CD14-positive monocyte (primary cell): ENCODE results near the gene NDRG4. TPM values are rescaled to one million over a fixed set of nuclear protein-coding genes. Genes with fewer than 3 reads are reported as not detected.

Experiments
- DNase-seq, 3 donors: peaks; one replicate each; pipeline ENCODE4 v3.0.0-alpha.2; 2011 to 2022
- H2AFZ ChIP-seq: 2 replicates; pipeline ENCODE4 v1.6.0; 2012; ENCODE audit warnings: mild to moderate bottlenecking, low read depth, low read length, inconsistent platforms; ENCODE audit not compliant: insufficient read depth, poor library complexity, severe bottlenecking
- H3K27ac ChIP-seq, 2 donors: 1 replicate in 1 of 2; 2 replicates in 1 of 2; pipeline ENCODE4 v1.5.1; 2012 to 2013; ENCODE audit warnings: low read length in 2 of 2, control low read depth in 1 of 2, inconsistent platforms in 1 of 2, low read depth in 1 of 2, mild to moderate bottlenecking in 1 of 2
- H3K27me3 ChIP-seq, 2 donors: one replicate each; pipeline versions ENCODE4 v1.6.0 to v1.6.1; 2011 to 2013; ENCODE audit warnings: low read length in 2 of 2; ENCODE audit not compliant: control insufficient read depth in 2 of 2, insufficient read depth in 2 of 2
- H3K36me3 ChIP-seq, 2 donors: replicated peaks in 1 of 2; 1 replicate in 1 of 2; 2 replicates in 1 of 2; pipeline versions ENCODE4 v1.5.1 to v1.6.1; 2012 to 2013; ENCODE audit warnings: low read length in 2 of 2, control low read depth in 1 of 2, inconsistent platforms in 1 of 2, mild to moderate bottlenecking in 1 of 2; ENCODE audit not compliant: insufficient read depth in 2 of 2, control insufficient read depth in 1 of 2
- H3K4me1 ChIP-seq, 2 donors: 1 replicate in 1 of 2; 2 replicates in 1 of 2; pipeline versions ENCODE4 v1.5.1 to v1.6.1; 2012 to 2013; ENCODE audit warnings: low read length in 2 of 2, control low read depth in 1 of 2, inconsistent platforms in 1 of 2, mild to moderate bottlenecking in 1 of 2, moderate library complexity in 1 of 2; ENCODE audit not compliant: insufficient read depth in 2 of 2, control insufficient read depth in 1 of 2
- H3K4me2 ChIP-seq: replicated peaks from 2 replicates; pipeline ENCODE3; 2012; ENCODE audit warnings: low read length, moderate library complexity, mild to moderate bottlenecking; ENCODE audit not compliant: poor library complexity, severe bottlenecking; ENCODE audit errors: extremely low read depth
- H3K4me3 ChIP-seq, 3 experiments: fragments of 200-600 bp in 1 of 3; sonication (generic) in 1 of 3; replicated peaks in 1 of 3; 1 replicate in 2 of 3; 2 replicates in 1 of 3; pipeline ENCODE4 v1.5.1; 2011 to 2013; ENCODE audit warnings: low read length in 3 of 3, mild to moderate bottlenecking in 3 of 3, control low read depth in 2 of 3, low read depth in 2 of 3, inconsistent platforms in 1 of 3, moderate library complexity in 1 of 3
- H3K79me2 ChIP-seq: 2 replicates; pipeline ENCODE4 v1.6.0; 2012; ENCODE audit warnings: mild to moderate bottlenecking, control low read depth, inconsistent platforms, low read length, moderate library complexity; ENCODE audit not compliant: insufficient read depth
- H3K9ac ChIP-seq: 2 replicates; pipeline ENCODE4 v1.6.0; 2017; ENCODE audit warnings: low read length, mild to moderate bottlenecking; ENCODE audit not compliant: insufficient read depth, poor library complexity, severe bottlenecking
- H3K9me3 ChIP-seq, 2 donors: replicated peaks in 1 of 2; 1 replicate in 1 of 2; 2 replicates in 1 of 2; pipeline versions ENCODE4 v1.5.1 to v1.6.1; 2012 to 2013; ENCODE audit warnings: low read length in 2 of 2, control low read depth in 1 of 2; ENCODE audit not compliant: control insufficient read depth in 1 of 2, insufficient read depth in 1 of 2
- H4K20me1 ChIP-seq: 2 replicates; pipeline ENCODE4 v1.6.0; 2012; ENCODE audit warnings: mild to moderate bottlenecking, low read length, control low read depth, moderate library complexity; ENCODE audit not compliant: insufficient read depth
- H3K27ac Mint-ChIP-seq, 7 donors: one replicate each; pipeline ENCODE4 v1.8.0; 2020; ENCODE audit warnings: mild to moderate bottlenecking in 7 of 7, mixed read lengths in 7 of 7, moderate library complexity in 6 of 7, inconsistent platforms in 2 of 7
- H3K27me3 Mint-ChIP-seq, 3 donors: one replicate each; pipeline ENCODE4 v1.8.0; 2021 to 2022; ENCODE audit warnings: low read depth in 3 of 3, mild to moderate bottlenecking in 3 of 3, mixed read lengths in 3 of 3, moderate library complexity in 3 of 3, inconsistent platforms in 1 of 3
- H3K36me3 Mint-ChIP-seq, 2 donors: one replicate each; pipeline ENCODE4 v1.8.0; 2020; ENCODE audit warnings: mixed read lengths in 2 of 2, inconsistent platforms in 1 of 2, mild to moderate bottlenecking in 1 of 2
- H3K4me1 Mint-ChIP-seq: one replicate; pipeline ENCODE4 v1.8.0; 2020; ENCODE audit warnings: mild to moderate bottlenecking, mixed read lengths
- H3K4me3 Mint-ChIP-seq, 2 donors: one replicate each; pipeline ENCODE4 v1.8.0; 2020; ENCODE audit warnings: mild to moderate bottlenecking in 2 of 2, mixed read lengths in 2 of 2, moderate library complexity in 1 of 2
- H3K9me3 Mint-ChIP-seq, 7 donors: one replicate each; pipeline ENCODE4 v1.8.0; 2020 to 2022; ENCODE audit warnings: mixed read lengths in 7 of 7, mild to moderate bottlenecking in 6 of 7, moderate library complexity in 6 of 7, inconsistent platforms in 2 of 7
- CTCF ChIP-seq: fragments of 200-600 bp; IDR thresholded peaks from one replicate; pipeline ENCODE4 v1.8.0; 2022; ENCODE audit warnings: antibody characterized with exemption, mild to moderate bottlenecking
- WGBS: methylation state at CpG from one replicate; pipeline ENCODE4 v1.1.5; 2013; ENCODE audit warnings: missing lambda C conversion rate; ENCODE audit not compliant: insufficient coverage; 5-methylcytosine and 5-hydroxymethylcytosine counted together
- intact Hi-C, 2 donors: fragments of 100-400 bp; cut with micrococcal nuclease; formaldehyde crosslinking; loops; one replicate each; pipeline versions ENCODE4 v1.15.0 to v1.15.1; 2023
- polyA plus RNA-seq, 3 donors: library from polyadenylated mRNA; depleted of rRNA in 1 of 3; unstranded in 2 of 3; stranded (reverse) in 1 of 3; fragments of 300-500 nt in 2 of 3; fragments of >200 nt in 1 of 3; fragmentation: Illumina TruSeq in 2 of 3; gene quantifications; 1 replicate in 2 of 3; 2 replicates in 1 of 3; pipeline ENCODE4 v1.2.3, GENCODE V29; 2012 to 2021

The NDRG4 gene
- polyA plus RNA-seq, 3 donors = not detected

- Histone ChIP-seq H3K9ac (no peak overlapping the region), H3K36me3 (no peaks in the 10 kb centered on the region), H3K9me3 (no peaks in the 10 kb centered on the region), H3K4me2 (no peak overlapping the region), H3K27ac (no peak overlapping the region), H3K79me2 (no peaks in the 10 kb centered on the region), H3K27me3 (peaks cover 0 to 3% of the 10 kb centered on the region in 2 donors), H3K4me1 (no peaks in the 10 kb centered on the region), H4K20me1 (no peaks in the 10 kb centered on the region), H2AFZ (no peak overlapping the region), H3K4me3 (no peak overlapping the region)
- Mint-ChIP-seq H3K9me3 (no peaks in the 10 kb centered on the region), H3K27me3 (peaks cover 9 to 10% (median 9%) of the 10 kb centered on the region in 3 donors), H3K27ac (no peak overlapping the region), H3K36me3 (no peaks in the 10 kb centered on the region), H3K4me3 (no peak overlapping the region), H3K4me1 (no peaks in the 10 kb centered on the region)
- 91% methylated on average over 12 of the region's 14 CpGs for WGBS
- intact Hi-C loops = no loop called here
- DNase-seq = no peak
- no peak for TF ChIP-seq CTCF
Measured at GRCh38 chr16:58507963-58508670, 8.2 kb downstream of the NDRG4 start.

DNA sequence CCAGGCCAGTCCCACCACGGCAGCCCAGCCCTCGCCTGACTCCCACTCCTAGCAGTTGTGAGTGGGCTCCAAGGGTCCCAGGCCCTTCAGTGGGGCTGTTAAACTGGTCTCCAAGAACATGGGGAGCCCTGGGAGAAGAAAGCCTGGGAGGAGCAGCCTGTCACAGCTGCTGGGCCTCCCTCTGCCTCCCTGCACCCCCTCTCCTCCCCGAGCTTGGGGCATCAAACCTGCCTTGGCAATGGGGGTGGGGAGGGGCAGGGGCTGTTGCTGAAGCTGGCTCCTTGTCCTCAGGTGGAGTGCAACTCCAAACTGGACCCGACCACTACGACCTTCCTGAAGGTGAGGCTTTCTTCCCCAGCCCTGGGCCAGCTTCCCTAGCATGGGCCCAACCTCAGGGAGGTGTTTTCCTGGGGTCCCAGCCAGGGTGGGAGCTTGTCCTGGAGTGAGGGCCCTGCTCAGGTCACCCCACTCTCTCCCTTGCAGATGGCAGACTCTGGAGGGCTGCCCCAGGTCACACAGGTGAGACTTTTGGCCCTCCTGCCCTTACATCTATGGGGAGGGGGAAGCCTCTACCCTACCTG, 8.8 kb downstream of the NDRG4 start:
- Histone ChIP-seq H3K27ac (no peak overlapping the region), H3K79me2 (no peaks in the 10 kb centered on the region), H3K4me1 (no peaks in the 10 kb centered on the region), H3K9ac (no peak overlapping the region), H3K36me3 (no peaks in the 10 kb centered on the region), H2AFZ (no peak overlapping the region), H4K20me1 (no peaks in the 10 kb centered on the region), H3K9me3 (no peaks in the 10 kb centered on the region), H3K27me3 (no peaks in the 10 kb centered on the region), H3K4me3 (no peak overlapping the region), H3K4me2 (no peak overlapping the region)
- Mint-ChIP-seq H3K27me3 (peaks cover 4 to 7% (median 5%) of the 10 kb centered on the region in 3 donors), H3K36me3 (no peaks in the 10 kb centered on the region), H3K9me3 (no peaks in the 10 kb centered on the region), H3K4me1 (no peaks in the 10 kb centered on the region), H3K4me3 (no peak overlapping the region), H3K27ac (no peak overlapping the region)
- intact Hi-C loops = no loop called here
- TF ChIP-seq CTCF = no peak
- no peak for DNase-seq
- 90% methylated on average over 2 of the region's 5 CpGs for WGBS
